HG02798 (cell line): ENCODE data around the gene ATAD3C.
"Not testable (repeated sequence)": the region's sequence is repeated elsewhere in the genome, so short reads cannot be mapped to it uniquely, and the experiment has no call there.

Experiments
- ATAC-seq: cut with Tn5 transposase; IDR thresholded peaks from one replicate; pipeline ENCODE4 v1.9.1; 2021; ENCODE audit warnings: mild to moderate bottlenecking; ENCODE audit not compliant: unreplicated experiment, poor library complexity

The ATAD3C gene

DNA sequence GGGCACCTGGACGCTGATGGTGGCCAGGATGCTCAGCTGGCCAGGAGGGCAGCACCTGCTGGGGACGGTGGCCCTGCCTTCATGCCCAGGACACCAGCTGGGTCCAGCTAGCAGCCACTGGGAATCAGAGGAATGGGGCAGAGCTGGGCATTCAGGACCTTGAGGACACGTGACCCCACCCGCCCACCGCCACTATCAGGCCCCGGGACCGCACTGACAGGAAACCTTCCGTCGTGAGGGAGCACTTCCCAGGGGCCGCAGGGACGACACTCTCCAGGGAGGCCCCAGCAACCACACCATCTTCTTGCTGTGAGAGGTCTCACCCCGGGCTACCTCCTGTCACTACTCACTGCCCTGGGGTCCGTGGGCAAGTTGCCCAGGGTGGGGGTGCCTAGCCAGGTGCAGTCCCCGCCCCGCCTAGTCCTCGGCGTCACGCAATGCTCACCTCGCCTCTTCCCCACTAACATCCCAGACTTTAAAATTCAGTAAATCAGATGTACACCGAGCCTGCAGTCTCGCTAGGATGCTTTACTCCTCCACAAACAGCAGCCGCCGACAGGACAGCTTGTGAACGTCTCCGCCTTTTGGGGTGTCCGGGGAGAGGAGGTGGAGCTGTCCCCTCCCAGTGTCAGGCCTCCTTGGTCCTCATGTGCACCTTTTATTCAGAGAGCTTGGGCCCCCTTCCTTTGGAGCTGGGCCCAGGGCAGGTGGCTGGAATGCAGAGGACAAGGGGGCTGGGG is 9.1 kb upstream of the ATAD3C start:
- ATAC-seq, result no peak

DNA sequence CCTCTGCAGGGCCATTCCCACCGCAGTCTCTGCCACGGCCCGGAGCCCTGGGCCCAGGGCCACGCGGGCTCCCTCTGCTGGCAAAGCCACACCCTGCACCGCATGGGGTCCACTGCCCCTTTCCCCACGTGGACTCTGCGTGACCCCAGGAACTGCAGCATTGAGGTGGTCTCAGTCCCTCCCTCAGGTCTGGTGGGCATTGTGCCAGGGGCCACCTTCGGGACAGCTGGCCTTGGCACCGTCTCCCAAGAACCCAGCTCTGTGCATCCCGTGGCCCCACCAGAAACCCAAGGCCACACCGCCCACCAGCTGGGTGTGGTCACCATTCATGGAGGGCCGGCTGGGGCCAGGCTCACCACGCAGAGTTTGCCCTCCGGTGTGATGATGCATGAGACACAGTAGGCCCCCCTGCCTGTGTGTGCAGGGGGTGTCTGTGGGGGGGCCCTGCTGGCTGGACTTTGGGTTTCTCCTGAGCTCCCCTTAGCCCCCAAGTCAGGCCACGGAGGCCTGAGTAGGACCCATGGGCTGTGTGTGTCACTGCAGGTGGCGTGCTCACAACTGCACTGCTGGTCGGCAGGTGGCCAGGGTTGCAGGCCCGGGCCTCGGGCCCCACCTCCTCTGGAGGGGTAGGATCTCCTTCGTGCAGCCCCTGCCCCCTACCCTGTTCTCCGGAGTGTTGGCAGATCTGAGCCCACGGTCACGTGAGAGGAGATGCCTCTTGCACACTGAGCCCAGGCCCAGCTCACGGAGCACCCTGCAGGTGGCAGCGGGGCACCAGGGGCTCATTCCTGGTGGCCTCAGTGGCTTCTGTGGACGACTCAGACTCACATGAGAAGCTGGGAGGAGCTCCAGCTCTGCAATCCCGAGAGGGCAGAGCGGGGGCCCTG is 8.2 kb upstream of the ATAD3C start:
- ATAC-seq, result no peak

DNA sequence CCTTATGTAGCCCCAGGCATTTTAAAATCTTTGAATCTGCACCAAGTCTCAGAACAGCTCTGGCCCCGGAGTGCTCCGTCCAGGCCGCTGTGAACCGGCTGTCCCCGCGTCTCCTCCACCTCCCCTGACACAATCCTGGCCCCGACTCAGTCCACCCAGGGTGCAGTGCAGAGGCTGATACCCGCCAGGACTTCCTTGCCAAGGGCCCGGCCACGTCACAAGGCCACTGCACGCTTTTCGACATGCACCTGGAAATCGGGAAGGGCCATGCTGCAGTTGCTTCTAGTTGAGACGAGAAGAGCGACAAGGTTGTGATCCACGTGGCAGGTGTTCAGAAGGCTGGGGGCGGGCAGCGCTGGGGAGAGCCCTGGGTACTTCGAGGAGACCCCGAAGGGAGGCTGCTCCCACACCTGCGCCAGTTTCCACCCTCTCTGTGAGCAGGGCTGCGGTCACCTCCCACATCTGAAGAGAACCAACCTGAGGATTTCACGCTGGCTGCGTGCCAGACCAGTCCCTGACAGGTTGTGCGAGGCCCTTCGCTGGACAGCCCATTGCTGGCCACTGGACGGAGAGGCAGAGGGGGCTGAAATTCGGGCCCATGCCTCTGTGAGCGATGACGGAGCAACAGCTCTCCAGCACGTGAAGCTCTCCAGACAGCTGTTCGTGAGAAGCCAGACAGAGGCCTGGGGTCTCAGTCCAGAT is 7.3 kb upstream of the ATAD3C start:
- no peak for ATAC-seq

DNA sequence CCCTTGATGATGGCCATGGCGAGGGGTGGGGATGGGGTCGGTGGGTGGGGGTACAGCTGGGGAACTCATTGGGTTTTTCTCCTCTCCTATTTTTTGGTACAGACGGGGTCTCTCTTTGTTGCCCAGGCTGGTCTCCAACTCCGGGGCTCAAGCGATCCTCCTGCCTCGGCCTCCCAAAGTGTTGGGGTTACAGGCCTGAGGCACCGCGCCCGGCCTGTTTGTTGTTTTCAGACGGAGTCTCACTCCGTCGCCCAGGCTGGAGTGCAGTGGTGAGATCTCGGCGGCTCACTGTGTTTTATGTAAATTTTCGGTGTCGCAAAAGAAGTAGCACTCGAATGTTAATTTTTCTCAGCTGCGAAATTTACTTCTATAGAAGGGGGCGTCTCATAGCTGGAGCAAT is 2.9 kb upstream of the ATAD3C start:
- not testable (repeated sequence) for ATAC-seq

DNA sequence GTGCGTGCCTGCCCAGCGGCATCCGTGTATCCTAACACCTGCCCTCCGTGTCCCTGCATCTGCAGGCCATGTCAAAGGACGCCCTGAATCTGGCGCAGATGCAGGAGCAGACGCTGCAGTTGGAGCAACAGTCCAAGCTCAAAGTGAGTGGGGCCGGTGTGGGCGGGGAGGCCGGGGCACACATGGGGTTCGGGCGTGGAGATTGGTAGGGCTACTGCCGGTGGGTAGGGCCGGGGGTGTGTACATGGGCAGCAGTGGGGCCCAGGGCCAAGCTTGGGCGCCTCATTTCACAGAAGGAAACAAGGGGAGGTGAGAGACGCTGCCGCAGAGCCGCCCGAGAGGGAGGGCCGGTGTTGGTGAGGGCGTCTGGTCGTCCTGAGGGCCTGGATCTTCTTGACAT is 1.1 kb downstream of the ATAD3C start:
- not testable (repeated sequence) for ATAC-seq

DNA sequence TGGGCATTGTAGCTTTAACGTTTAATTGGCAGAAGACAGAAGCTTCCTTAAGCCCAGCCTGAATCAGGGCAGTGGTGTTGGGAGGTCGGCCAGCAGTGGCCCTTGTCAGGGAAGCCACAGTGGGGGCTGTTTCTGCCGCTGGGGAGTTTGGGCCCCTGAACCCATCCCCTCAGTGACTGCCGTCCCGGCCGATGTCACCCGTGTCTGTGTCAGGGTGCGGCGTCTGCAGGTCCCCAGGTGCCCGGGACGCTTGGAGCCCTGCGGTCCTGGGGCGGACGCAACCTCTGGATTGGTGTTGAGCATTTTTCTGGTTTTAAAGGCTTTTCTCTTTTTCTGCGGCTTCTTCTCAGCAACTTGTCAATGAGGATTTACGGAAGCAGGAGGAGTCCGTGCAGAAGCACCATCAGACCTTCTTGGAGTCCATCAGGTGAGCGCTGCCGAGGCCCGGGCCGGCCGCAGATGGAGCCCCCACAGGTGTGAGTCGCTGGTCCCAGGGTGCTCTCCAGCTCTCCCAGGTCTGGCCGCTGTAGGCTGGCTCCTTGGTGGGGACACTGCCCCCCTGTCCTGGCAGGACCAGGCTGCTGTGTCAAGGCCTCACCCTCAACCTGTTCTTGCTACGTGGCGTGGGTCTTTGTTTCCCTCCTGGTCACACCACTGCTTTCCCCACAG is 2.3 kb downstream of the ATAD3C start:
- no peak for ATAC-seq

DNA sequence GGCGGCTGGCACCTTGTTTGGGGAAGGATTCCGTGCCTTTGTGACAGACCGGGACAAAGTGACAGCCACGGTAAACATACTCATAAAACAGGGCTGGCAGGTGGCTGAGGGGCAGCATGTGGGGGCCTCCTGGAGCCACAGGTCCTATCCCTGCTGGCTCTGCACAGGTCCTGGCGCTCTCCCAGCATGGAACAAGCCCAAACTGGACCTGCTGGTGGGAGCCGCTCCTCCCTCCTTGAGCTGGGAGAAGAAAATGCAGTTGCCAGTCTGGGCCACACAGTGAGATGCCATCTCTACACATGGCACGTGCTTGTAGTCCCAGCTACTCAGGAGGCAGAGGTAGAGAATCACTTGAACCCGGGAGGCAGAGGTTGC is 2.9 kb downstream of the ATAD3C start:
- ATAC-seq, result not testable (repeated sequence)

DNA sequence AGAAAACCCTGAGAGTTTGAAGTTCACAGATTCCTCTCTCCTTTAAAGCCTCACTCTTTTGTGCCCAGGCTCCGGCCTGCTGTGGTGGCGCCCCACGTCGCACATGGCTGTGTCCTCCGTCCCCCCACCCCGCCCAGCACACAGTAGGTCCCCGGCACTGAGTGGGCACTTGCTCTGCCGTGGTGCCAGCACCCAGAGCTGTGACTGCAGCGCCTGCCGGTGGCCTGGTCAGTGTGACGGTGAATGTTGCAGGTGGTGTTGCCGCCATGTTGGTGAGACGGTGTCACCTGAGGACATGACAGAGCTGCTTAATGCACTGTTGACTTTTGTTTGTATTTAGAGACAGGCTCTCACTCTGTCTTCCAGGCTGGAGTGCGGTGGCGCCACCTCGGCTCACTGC is 3.4 kb downstream of the ATAD3C start:
- no peak for ATAC-seq

DNA sequence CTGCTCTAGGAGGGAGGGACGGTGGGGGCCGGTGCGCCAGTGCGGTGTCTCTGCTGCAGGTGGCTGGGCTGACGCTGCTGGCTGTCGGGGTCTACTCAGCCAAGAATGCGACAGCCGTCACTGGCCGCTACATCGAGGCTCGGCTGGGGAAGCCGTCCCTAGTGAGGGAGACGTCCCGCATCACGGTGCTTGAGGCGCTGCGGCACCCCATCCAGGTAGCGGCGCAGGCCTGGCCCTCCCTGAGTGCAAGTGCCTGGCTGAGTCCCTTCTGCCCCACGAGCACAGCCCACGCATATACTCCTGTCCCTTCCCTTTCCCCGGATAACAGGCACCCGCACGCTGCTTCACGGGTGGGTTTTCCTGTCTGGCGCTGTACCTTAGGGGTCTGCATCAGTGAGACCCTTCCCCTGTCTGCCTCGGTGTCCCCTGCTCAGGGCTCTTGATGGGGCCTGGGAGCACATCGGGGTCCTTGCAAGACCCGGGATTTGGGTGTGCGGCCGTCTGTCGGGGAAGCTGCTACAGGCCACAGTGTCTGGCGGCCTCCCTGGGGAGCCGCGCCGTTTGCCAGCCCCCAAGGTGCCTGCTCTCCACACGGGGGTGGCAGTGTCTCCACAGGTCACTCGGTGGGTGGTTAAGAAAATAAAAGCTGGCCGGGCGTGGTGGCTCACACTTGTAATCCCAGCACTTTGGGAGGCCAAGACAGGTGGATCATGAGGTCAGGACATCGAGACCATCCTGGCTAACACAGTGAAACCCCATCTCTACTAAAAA is 5.0 kb downstream of the ATAD3C start:
- not testable (repeated sequence) for ATAC-seq

DNA sequence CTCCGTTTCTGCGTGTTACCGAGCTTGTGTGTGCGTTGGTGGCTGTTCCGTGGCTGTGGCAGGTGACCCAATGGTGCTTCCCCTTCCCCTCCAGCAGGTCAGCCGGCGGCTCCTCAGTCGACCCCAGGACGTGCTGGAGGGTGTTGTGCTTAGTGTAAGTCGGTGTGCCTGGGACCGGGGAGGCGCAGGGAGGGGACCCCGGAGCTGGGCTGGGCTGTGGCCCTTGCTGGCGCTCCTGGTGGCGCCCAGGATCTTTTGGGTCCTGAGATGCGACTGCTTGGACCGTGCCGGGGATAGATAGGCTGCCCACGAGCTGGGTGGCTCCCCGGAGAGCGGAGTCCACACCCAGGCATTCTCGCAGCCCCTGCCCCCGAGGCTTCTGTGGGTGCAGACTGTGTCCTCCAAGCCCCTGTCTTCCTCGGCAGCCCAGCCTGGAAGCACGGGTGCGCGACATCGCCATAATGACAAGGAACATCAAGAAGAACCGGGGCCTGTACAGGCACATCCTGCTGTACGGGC is 5.9 kb downstream of the ATAD3C start:
- no peak for ATAC-seq

DNA sequence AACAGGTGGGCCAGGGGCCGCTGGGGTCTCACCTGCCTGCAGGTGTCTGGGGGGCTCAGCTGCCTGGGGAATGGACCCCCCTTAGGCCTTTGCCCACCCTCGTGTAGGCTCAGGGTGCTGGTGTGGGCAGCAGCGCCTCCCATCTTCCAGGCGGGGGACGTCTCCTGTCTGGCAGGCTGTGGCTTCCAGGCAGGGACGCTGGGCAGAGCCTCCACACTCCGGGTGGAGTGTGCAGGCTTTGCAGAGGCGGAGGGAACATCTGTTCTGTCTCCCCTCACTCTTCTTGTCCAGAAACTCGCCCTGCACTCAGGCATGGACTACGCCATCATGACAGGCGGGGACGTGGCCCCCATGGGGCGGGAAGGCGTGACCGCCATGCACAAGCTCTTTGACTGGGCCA is 6.4 kb downstream of the ATAD3C start:
- not testable (repeated sequence) for ATAC-seq

DNA sequence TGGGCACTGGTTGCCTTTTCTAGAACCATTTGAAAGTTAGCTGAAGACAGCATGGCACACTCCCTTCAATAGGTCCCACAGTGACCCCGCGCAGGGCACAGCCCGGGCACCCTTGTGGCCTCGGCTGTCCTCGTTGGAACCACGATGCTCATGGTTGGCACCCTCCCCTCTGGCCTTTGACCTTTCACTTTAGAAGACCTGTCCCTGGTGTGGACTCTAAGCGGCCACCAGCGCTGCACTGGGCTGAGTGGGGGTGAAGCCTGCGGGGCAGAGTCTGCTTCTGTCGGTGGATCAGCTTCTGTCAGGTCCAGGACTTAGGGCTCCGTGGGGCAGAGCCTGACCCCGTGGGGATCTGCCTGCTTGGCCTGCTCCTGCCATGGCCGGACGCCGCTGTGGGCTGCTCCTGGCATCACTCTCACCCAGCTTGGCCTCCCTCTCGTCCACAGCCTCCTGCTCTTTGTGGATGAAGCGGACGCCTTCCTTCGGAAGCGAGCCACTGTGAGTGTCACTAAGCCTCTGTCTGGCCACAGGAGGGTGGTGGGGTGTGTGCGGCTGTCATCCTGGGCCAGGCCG is 7.3 kb downstream of the ATAD3C start:
- not testable (repeated sequence) for ATAC-seq

DNA sequence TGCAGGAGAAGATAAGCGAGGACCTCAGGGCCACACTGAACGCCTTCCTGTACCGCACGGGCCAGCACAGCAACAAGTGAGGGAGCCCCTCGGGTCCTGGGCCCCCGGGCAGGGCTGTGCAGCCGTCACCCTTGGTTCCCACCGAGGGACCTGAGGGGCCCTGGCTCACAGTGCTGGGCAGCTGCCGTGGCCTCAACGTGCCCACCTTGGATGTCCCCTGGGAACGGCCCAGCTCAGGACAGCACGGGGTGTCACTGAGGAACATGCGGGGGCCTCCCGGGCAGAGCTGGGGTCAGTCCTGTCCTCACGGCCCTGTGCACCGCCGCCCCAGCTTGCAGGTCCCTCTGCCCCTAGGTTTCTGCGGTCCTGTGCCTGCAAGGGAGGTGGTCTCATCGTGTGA is 9.7 kb downstream of the ATAD3C start:
- ATAC-seq, result not testable (repeated sequence)

DNA sequence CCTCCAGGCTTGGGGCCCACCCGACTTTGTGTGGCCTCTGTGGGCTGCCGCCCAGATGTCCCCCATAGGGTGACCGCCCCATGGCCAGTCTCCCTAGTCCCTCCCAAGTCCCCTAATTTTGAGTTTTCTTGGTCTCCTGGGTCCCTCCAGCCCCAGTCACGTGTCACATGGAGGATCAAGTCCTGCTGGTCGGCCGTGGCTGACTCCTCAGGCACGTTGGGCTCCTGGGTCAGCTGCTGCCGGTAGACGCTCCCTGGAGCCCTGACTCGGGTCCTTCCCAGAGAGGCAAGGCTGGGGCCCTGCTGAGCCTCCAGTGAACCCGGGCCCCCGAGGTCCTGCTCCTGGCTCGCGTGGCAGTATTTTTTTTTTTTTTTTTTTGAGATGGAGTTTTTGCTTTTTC is 10.2 kb downstream of the ATAD3C start:
- ATAC-seq, result not testable (repeated sequence)

DNA sequence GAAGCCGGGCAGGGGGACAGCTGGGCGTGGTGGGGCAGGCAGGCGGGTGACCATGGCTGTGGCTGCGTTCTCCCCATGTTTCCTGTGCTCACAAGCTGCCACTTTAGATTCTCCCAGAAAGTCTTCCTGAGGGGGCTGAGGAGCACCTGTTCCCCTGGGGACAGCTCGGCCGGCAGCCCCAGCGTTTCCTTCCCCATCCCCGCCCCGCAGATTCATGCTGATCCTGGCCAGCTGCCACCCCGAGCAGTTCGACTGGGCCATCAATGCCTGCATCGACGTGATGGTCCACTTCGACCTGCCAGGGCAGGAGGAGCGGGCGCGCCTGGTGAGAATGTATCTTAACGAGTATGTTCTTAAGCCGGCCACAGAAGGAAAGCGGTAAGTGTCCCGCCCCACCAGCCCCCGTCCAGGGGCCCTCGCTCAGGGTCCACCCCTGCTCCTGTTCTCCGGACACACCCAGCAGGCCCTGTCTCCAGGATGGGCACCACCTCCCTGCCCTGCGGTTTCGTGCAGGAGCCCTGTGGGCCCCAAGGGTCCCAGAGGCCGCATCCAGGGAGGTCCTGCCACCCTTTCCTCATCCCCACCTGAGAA is 11.1 kb downstream of the ATAD3C start:
- no peak for ATAC-seq

DNA sequence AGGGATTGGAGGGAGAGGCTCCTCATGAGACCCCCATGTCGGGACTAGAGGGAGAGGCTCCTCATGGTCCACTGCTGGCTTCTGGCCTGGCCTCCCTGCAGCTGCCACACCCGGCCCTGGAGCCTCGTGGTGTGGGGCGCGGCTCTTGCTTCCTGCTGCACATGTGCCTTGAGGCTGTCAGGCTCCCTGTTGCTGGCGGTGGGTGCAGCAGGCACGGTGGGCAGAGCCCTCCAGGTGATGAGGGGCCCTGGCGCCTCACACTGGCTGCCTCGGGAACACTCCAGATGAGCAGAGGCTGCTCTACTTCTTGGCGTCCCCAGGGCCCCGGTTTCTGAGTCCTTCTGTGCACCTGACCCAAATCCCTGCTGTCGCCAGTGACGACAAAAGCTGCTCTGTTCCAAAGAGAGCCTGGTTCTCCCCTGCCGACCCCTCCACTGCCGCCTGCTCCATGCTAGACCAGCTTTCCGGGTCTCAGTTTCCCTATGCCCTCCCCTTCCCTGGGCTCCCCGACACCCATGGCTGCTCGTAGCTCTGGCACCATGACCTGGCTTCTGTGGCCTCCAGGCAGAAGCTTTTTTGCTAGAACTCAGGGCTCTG is 12.3 kb downstream of the ATAD3C start:
- no peak for ATAC-seq

DNA sequence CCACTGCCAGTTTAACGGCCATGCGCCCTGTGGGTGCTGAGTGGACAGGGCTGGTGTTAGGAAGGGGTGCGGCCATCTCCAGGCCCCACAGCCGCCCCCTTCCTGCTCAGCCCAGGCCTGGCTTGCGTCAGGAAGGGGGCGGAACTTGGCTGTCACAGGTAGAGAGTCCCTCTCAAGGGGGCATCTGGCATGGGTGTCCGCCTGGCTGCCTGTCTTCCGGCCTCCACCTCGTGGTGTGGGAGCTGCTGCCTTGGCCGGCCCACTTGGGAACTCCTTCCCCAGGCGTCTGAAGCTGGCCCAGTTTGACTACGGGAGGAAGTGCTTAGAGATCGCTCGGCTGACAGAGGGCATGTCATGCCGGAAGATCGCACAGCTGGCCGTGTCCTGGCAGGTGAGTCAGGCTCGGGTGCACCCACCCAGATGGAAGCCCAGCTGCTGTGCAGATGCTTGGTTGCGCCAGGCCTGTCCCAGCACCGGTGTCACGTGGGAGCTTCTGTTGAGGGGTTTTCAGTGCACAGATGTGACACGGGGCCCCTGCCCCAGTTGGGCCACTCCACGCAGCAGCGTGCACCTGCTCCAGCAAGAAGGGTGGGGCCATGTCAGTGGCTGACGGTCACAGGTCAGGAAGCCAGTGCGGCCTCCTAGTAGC is 13.0 kb downstream of the ATAD3C start:
- ATAC-seq, result no peak

DNA sequence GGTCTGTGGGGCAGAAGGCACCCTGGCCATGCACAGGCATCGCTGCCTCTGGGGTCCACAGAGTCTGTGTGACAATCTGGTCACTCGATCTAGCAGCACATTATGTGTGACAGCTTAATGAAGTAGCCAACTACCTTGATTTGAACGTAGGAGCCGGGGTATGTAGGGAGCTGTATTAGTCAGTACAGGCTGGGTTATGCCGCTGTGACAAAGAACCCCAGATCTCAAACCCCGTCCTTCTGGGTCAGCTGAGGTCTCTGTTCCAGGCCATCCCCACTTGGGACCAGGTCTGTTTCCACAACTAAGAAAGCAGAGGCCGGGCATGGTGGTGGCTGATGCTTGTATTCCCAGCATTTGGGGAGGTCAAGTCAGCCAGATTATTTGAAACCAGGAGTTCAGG is 13.8 kb downstream of the ATAD3C start:
- no peak for ATAC-seq
